ENCODE data around the gene BDNF.

DNA sequence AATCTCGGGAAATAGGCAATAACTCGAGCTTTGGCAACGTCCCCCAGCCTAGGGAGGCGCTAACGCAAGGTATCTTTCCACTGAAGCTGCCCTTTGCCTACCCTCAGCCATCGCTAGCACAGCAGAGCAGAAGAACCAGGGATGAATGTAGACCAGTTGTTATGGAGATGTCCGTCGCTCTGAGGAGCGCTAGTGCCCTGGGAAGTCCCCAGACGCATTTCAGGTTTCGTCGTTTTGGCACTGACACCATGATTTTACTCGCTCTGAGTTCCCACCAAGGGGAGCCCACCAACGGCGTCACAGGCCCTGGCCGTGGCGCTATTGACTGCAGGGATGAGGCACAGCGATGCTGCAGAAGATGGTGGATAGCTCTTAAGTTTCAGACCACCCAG lies 22.7 kb upstream of the BDNF start:
- TF ChIP-seq, protein P1, sequence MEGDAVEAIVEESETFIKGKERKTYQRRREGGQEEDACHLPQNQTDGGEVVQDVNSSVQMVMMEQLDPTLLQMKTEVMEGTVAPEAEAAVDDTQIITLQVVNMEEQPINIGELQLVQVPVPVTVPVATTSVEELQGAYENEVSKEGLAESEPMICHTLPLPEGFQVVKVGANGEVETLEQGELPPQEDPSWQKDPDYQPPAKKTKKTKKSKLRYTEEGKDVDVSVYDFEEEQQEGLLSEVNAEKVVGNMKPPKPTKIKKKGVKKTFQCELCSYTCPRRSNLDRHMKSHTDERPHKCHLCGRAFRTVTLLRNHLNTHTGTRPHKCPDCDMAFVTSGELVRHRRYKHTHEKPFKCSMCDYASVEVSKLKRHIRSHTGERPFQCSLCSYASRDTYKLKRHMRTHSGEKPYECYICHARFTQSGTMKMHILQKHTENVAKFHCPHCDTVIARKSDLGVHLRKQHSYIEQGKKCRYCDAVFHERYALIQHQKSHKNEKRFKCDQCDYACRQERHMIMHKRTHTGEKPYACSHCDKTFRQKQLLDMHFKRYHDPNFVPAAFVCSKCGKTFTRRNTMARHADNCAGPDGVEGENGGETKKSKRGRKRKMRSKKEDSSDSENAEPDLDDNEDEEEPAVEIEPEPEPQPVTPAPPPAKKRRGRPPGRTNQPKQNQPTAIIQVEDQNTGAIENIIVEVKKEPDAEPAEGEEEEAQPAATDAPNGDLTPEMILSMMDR (conservative IDR thresholded peaks at IDR 0.05): no peak
- TF ChIP-seq EZH2 (IDR thresholded peaks at IDR 0.05; ENCODE audit: low read depth): no peak

All from PC-9 (cell line).